GM12801 (cell line): Measurements from ENCODE around the gene SOX9.

Source experiments
- CTCF ChIP-seq: IDR thresholded peaks from one replicate; pipeline ENCODE4 v1.5.1; 2011; ENCODE audit warnings: control low read depth; ENCODE audit not compliant: insufficient read length; ENCODE audit errors: extremely low read depth

SOX9 gene

DNA sequence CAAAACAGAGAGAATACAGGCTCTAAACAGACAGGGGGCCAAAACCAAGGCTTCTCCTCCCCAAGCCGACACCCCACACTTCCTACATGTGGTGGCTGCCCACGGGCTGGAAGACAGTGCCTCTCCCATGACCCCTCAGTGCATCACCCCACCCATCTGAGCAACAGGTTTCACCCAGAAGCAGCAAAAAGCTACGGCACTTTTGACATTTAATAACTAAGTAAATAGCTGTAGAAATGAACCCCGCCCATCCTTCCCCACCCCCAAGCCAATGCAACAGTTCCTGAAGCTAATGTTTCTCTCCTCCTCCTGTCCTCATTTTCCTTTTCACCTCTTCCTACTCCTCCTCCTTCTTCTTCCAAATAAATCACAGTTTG lies 9.9 kb upstream of the SOX9 start:
- no peak for TF ChIP-seq CTCF

DNA sequence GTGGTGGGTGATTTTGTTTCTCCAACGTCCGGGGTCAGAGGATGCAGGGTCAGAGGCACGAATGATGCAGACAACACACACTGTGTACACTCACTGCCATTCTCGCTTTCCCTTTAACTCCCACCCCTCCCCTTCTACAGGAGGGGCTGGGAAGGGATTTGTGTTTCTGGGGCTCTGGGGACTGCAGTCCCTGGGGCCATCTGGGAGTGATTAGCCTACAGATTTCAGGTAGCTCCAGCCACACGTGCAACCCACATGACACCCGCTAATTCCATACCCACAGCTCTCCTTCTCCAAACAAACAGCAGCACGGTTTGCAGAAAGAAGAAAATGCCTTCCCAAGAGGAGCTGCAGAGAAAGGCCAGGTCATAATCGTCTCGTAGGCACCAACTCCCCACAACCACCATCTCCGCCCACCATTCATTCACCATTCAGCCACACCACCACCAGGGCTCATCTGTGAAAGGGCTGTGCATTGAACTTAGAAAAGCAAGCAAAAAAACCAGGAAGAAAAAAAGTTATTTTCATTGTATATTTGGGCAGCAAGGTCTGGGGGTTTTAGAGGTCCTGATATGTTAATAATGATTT lies 9.4 kb upstream of the SOX9 start:
- TF ChIP-seq CTCF = no peak

DNA sequence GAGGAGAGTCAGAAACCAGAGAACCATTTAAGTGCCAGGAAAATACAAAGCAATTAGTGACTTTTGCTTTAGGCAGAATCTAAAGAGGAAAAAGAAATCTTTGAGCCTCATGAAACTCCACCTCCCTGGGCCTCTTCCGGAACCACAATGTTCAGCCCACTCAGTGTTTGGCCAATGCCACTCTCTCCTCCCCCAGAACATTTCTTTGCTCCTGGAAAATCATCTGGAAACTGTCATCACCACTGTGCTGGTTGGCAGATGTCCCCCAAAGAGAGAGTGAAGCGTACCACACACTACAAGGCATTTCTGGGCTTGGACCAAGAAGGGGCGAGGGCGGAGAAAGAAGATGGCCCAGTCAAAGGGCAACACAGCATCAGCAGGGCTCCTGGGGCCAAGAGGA lies 7.1 kb upstream of the SOX9 start:
- TF ChIP-seq CTCF = no peak

DNA sequence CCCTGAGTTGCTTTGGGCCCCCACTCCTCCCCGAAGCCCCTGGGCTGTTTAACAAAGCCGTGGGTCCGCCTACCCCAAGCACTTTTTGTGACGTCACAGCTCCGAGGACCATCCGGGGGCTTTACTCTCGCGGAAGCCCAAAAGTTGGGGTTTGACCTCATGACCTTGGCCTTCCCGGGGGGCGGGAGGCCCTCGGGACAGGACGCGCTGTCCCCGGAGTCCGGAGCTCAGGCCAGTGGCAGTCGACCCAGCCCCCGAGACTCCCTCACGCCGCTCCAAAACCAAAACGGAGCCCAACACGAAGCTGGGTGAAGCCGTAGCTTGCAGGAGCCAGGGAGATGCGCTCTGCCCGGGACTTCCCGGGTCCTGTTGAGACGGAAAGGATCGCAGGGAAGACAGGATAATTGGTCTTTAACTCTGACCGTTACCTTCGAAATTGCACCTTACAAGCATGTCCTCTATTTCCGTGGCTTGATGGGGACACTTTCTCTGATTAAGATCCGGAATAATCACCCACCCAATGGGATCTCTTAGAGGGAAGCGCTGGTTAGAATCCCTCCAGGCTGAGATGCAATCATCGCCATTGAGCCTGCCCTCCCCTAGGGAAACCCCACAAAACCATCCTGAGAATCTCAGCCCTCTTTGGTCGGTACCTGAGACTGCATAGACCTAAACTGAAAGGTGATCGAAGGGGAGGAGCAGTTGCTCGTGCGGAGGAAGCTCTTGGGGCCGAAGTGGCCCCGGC lies 4.9 kb upstream of the SOX9 start:
- TF ChIP-seq CTCF = no peak

GRCh38 chr17:72116661-72117521 lies 3.9 kb upstream of the SOX9 start:
- TF ChIP-seq CTCF = no peak

- no peak for TF ChIP-seq CTCF
Observed at GRCh38 chr17:72117535-72118334, 3.1 kb upstream of the SOX9 start.
